GM12878 (cell line): ENCODE results near the gene EIF2D. TPM values are rescaled to one million over a fixed set of nuclear protein-coding genes. Genes with fewer than 3 reads are reported as not detected.

Experiments
- ATAC-seq: fragments of 200-7000 bp; cut with Tn5 transposase; 3 replicates; pipeline ENCODE4 v1.9.1; 2020; ENCODE audit warnings: mild to moderate bottlenecking, moderate library complexity
- BruUV-seq: library from RNA; stranded (reverse); fragments of 400-500 nt; replicated peaks from 2 replicates; lab custom pipeline; 2021; lab: Mats Ljungman, UMichigan
- CTCF ChIA-PET: fragments of 300-600 bp; sonication (Branson Sonifier 250); formaldehyde crosslinking; extraction: SDS; loops from one replicate; lab custom pipeline; 2021; ENCODE audit warnings: inconsistent platforms; lab: Yijun Ruan, JAX
- POLR2A ChIA-PET: fragments of 350-600 bp; formaldehyde crosslinking; extraction: SDS; loops from one replicate; lab custom pipeline; 2021; ENCODE audit warnings: inconsistent platforms; lab: Charles Lee
- RAD21 ChIA-PET: fragments of 300-600 bp; sonication (Branson Sonifier 250); formaldehyde crosslinking; loops from one replicate; lab custom pipeline; 2023; ENCODE audit warnings: antibody characterized with exemption; ENCODE audit not compliant: unreplicated experiment; lab: Charles Lee
- SMC1A ChIA-PET: fragments of 300-600 bp; sonication (Branson Sonifier 250); formaldehyde crosslinking; loops from one replicate; lab custom pipeline; 2023; ENCODE audit not compliant: unreplicated experiment, uncharacterized antibody; lab: Charles Lee
- DNase-seq: peaks from one replicate; pipeline ENCODE4 v3.0.0-alpha.2; 2011; ENCODE audit warnings: low read depth, low spot score
- FAIRE-seq: peaks from 3 replicates; lab custom pipeline; 2011; peaks lifted over from hg19 to GRCh38; lab: Jason Lieb, UNC
- H2AFZ ChIP-seq: 2 replicates; pipeline ENCODE4 v1.6.0; 2011; ENCODE audit warnings: low read depth, low read length, control low read depth; ENCODE audit not compliant: control insufficient read depth
- H3K27ac ChIP-seq: 2 replicates; pipeline ENCODE4 v1.5.1; 2011; ENCODE audit warnings: control low read depth; ENCODE audit not compliant: control insufficient read depth, insufficient read depth
- H3K27me3 ChIP-seq, 2 experiments: replicated peaks in 1 of 2; 2 replicates each; pipeline versions ENCODE4 v1.6.0 to v1.6.1; 2011; ENCODE audit warnings: low read length in 1 of 2; ENCODE audit not compliant: control insufficient read depth in 2 of 2, insufficient read depth in 2 of 2
- H3K36me3 ChIP-seq, 2 experiments: 2 replicates each; pipeline ENCODE4 v1.5.1; 2011; ENCODE audit warnings: low read length in 1 of 2; ENCODE audit not compliant: control insufficient read depth in 2 of 2, insufficient read depth in 2 of 2
- H3K4me1 ChIP-seq: 2 replicates; pipeline ENCODE4 v1.6.1; 2011; ENCODE audit warnings: mild to moderate bottlenecking, low read length, moderate library complexity, mixed read lengths; ENCODE audit not compliant: control insufficient read depth, insufficient read depth
- H3K4me2 ChIP-seq: 2 replicates; pipeline ENCODE4 v1.6.0; 2011; ENCODE audit warnings: control low read depth; ENCODE audit not compliant: control insufficient read depth, insufficient read depth
- H3K4me3 ChIP-seq: fragments of 200-600 bp; sonication (generic); 2 replicates; pipeline ENCODE4 v1.5.1; 2016
- H3K79me2 ChIP-seq: 2 replicates; pipeline ENCODE4 v1.6.0; 2011; ENCODE audit warnings: low read length; ENCODE audit not compliant: control insufficient read depth, insufficient read depth
- H3K9ac ChIP-seq: 2 replicates; pipeline ENCODE4 v1.8.0; 2011; ENCODE audit warnings: low read length, control low read depth, mixed read lengths; ENCODE audit not compliant: control insufficient read depth, insufficient read depth
- H3K9me3 ChIP-seq: replicated peaks from 3 replicates; pipeline ENCODE4 v1.5.1; 2011; ENCODE audit warnings: mild to moderate bottlenecking, low read length; ENCODE audit not compliant: control insufficient read depth, insufficient read depth
- H4K20me1 ChIP-seq: 2 replicates; pipeline ENCODE4 v1.6.0; 2011; ENCODE audit not compliant: control insufficient read depth, insufficient read depth
- ASH2L ChIP-seq: fragments of 300-600, 200-600 bp; sonication (generic); IDR thresholded peaks from 2 replicates; pipeline ENCODE4 v1.6.1; 2017; ENCODE audit warnings: low read depth, mild to moderate bottlenecking, borderline replicate concordance
- ATF7 ChIP-seq: fragments of 450-650 bp; IDR thresholded peaks from 2 replicates; pipeline ENCODE4 v1.6.1; 2016; ENCODE audit warnings: low read depth, mild to moderate bottlenecking
- CBX3 ChIP-seq: fragments of 200-600 bp; sonication (generic); IDR thresholded peaks from 2 replicates; pipeline ENCODE4 v1.6.1; 2016; ENCODE audit warnings: low read depth, borderline replicate concordance
- CHD1 ChIP-seq: IDR thresholded peaks from 2 replicates; pipeline ENCODE4 v1.6.1; 2012; ENCODE audit warnings: low read depth, low read length, improper control_type of control experiment
- ELK1 ChIP-seq: IDR thresholded peaks from 2 replicates; pipeline ENCODE4 v1.6.1; 2012; ENCODE audit warnings: low read depth, low read length, improper control_type of control experiment
- ETV6 ChIP-seq, 2 experiments: fragments of 450-650 bp in 1 of 2; IDR thresholded peaks in 1 of 2; conservative IDR thresholded peaks in 1 of 2; 2 replicates each; pipeline ENCODE4 v1.6.1; 2014; ENCODE audit warnings: antibody characterized with exemption in 1 of 2, borderline replicate concordance in 1 of 2, low read depth in 1 of 2, mild to moderate bottlenecking in 1 of 2, moderate library complexity in 1 of 2
- HCFC1 ChIP-seq: fragments of 150-350 bp; IDR thresholded peaks from 2 replicates; pipeline ENCODE4 v1.6.1; 2014; ENCODE audit warnings: low read length
- HDAC6 ChIP-seq: fragments of 200-600 bp; sonication (generic); IDR thresholded peaks from one replicate; pipeline ENCODE4 v1.8.0; 2017; ENCODE audit warnings: antibody characterized with exemption; ENCODE audit not compliant: unreplicated experiment
- IKZF2 ChIP-seq, 2 experiments: fragments of 450-650 bp; IDR thresholded peaks; 2 replicates each; pipeline ENCODE4 v1.6.1; 2017; ENCODE audit warnings: mild to moderate bottlenecking in 2 of 2, moderate library complexity in 2 of 2
- JUND ChIP-seq: IDR thresholded peaks from 2 replicates; pipeline ENCODE4 v1.6.1; 2012; ENCODE audit warnings: low read depth, mild to moderate bottlenecking, low read length, improper control_type of control experiment, moderate library complexity
- MYC ChIP-seq: IDR thresholded peaks from 2 replicates; pipeline ENCODE4 v1.6.1; 2011; ENCODE audit warnings: mild to moderate bottlenecking, low read length, moderate library complexity, inconsistent platforms; ENCODE audit not compliant: insufficient read depth, insufficient replicate concordance, insufficient read length, severe bottlenecking
- NFYA ChIP-seq: IDR thresholded peaks from 2 replicates; pipeline ENCODE4 v1.6.1; 2011; ENCODE audit warnings: low read depth, mild to moderate bottlenecking, low read length, improper control_type of control experiment, borderline replicate concordance
- RAD21 ChIP-seq: IDR thresholded peaks from 2 replicates; pipeline ENCODE4 v1.6.1; 2011; ENCODE audit warnings: mild to moderate bottlenecking, low read depth, low read length, moderate library complexity; ENCODE audit not compliant: insufficient read depth
- SIX5 ChIP-seq: IDR thresholded peaks from 2 replicates; pipeline ENCODE4 v1.6.1; 2011; ENCODE audit warnings: mild to moderate bottlenecking, low read depth, low read length, moderate library complexity; ENCODE audit not compliant: severe bottlenecking
- TCF7 ChIP-seq: IDR thresholded peaks from 2 replicates; pipeline ENCODE4 v1.6.1; 2014; ENCODE audit warnings: antibody characterized with exemption, borderline replicate concordance
- ZNF207 ChIP-seq: fragments of 450-650 bp; IDR thresholded peaks from 2 replicates; pipeline ENCODE4 v1.6.1; 2014; ENCODE audit warnings: antibody characterized with exemption, mild to moderate bottlenecking, borderline replicate concordance
- ZNF622 ChIP-seq: fragments of 450-650 bp; IDR thresholded peaks from 2 replicates; pipeline ENCODE4 v1.6.1; 2017; ENCODE audit warnings: mild to moderate bottlenecking, inconsistent platforms
- ZZZ3 ChIP-seq: IDR thresholded peaks from 2 replicates; pipeline ENCODE4 v1.6.1; 2011; ENCODE audit warnings: low read depth; ENCODE audit not compliant: control insufficient read depth, insufficient read length
- WGBS: methylation state at CpG from one replicate; pipeline ENCODE4 v1.1.6; 2016; ENCODE audit warnings: low lambda C conversion rate; ENCODE audit not compliant: insufficient replicate concordance, insufficient coverage; ENCODE audit errors: missing lambda C conversion rate; 5-methylcytosine and 5-hydroxymethylcytosine counted together
- in situ Hi-C: fragments of 300-500 bp; cut with MboI; formaldehyde crosslinking; loops from 9 replicates; pipeline ENCODE4 v1.14.3; 2018; ENCODE audit warnings: mixed read lengths
- intact Hi-C: fragments of 100-400 bp; cut with micrococcal nuclease; formaldehyde crosslinking; loops from one replicate; pipeline ENCODE4 v1.14.2; 2022; ENCODE audit not compliant: unreplicated experiment
- polyA plus RNA-seq, 11 experiments: library from polyadenylated mRNA; depleted of rRNA in 4 of 11; unstranded in 6 of 11; stranded (reverse) in 5 of 11; fragments of >200 nt; fragmentation: Nextera tagmentation in 4 of 11; fragmentation: Illumina TruSeq in 1 of 11; extraction: Ambion mirVana in 4 of 11; extraction: Trizol in 1 of 11; gene quantifications; 1 replicate in 1 of 11; 2 replicates in 10 of 11; pipeline versions ENCODE4 v1.2.1 to v1.2.3, GENCODE V29; 2011 to 2016; ENCODE audit warnings: inconsistent platforms in 2 of 11, missing spikeins in 2 of 11, low read depth in 1 of 11
- total RNA-seq, 4 experiments: library from RNA; depleted of rRNA in 3 of 4; stranded (reverse); fragments of >200 nt in 3 of 4; fragmentation: Illumina TruSeq in 1 of 4; extraction: Trizol in 1 of 4; gene quantifications; 2 replicates each; pipeline versions ENCODE4 v1.2.1 to v1.2.3, GENCODE V29; 2013 to 2021

EIF2D gene
- total and polyA plus RNA-seq, 10 of the 15 experiments (the other 5 are each of a cell fraction or from before 2014, with no cell fraction given), result 65.2 to 133 (median 79.0) TPM

- ChIA-PET CTCF (interaction anchor here (1.3 to 15.7 kb wide), 7 partner anchors 10 to 129 kb away, joined by 3 to 440 read pairs (median 6); no protein-coding TSS in a partner anchor), POLR2A (interaction anchor here (1.2 to 1.6 kb wide), 2 partner anchors 10 to 73 kb away, joined by 3 read pairs; no protein-coding TSS in a partner anchor), SMC1A (interaction anchor here (0.8 to 15.4 kb wide), 4 partner anchors 8 to 43 kb away, joined by 3 to 476 read pairs (median 12); no protein-coding TSS in a partner anchor), RAD21 (interaction anchor here (0.8 to 2.3 kb wide), 4 partner anchors 33 to 109 kb away, joined by 3 to 9 read pairs (median 3); no protein-coding TSS in a partner anchor)
- FAIRE-seq, result no peak
- no peak for TF ChIP-seq TCF7
- no peak for TF ChIP-seq ZNF207
- TF ChIP-seq IKZF2 (IDR thresholded peaks at IDR 0.05), result no peak
- no peak for TF ChIP-seq ETV6 (conservative IDR thresholded peaks at IDR 0.05 in 1 of 2, IDR thresholded peaks at IDR 0.05 in 1 of 2; ENCODE audit: borderline replicate concordance in 1 of 2, low read depth in 1 of 2)
- no peak for TF ChIP-seq MYC
- no peak for TF ChIP-seq ZNF622
- no peak for TF ChIP-seq RAD21
- no peak for TF ChIP-seq HDAC6
- no peak for TF ChIP-seq ELK1
- no peak for TF ChIP-seq ATF7
- no peak for TF ChIP-seq CHD1
- no peak for TF ChIP-seq ZZZ3
- no peak for TF ChIP-seq HCFC1
- TF ChIP-seq CBX3, result no peak
- TF ChIP-seq SIX5, result no peak
- TF ChIP-seq JUND, result no peak
- no peak for TF ChIP-seq NFYA
- TF ChIP-seq ASH2L, result no peak
- Histone ChIP-seq H3K79me2 (peaks cover 1% of the 10 kb centered on the region; the same call in 1 of the 2 replicates), H3K9ac (no peak overlapping the region), H2AFZ (no peak overlapping the region), H3K9me3 (no peaks in the 10 kb centered on the region), H3K27ac (no peak overlapping the region), H4K20me1 (peaks cover 4% of the 10 kb centered on the region; the same call in 1 of the 2 replicates), H3K4me3 (no peak overlapping the region), H3K36me3 (peaks cover 40 to 54% of the 10 kb centered on the region in 2 experiments), H3K27me3 (no peaks in the 10 kb centered on the region), H3K4me1 (peaks cover 6% of the 10 kb centered on the region; the same call in 1 of the 2 replicates), H3K4me2 (no peak overlapping the region)
- 55% methylated on average over 6 of the region's 6 CpGs for WGBS
- BruUV-seq, result no TSS peak
- intact Hi-C loops, result no loop called here
- no peak for DNase-seq
- ATAC-seq, result no peak
- in situ Hi-C loops, result no loop called here
Observed at GRCh38 chr1:206588492-206588891, 23.8 kb downstream of the EIF2D start.
